ENCODE data around the gene TREM1. TPM values are rescaled to one million over a fixed set of nuclear protein-coding genes. Genes with fewer than 3 reads are reported as not detected.
A peak's percentile ranks its signal among the peaks of the same experiment; 100 is the strongest.

TREM1 gene
- total RNA-seq, 1 donor from 2014 or later, result not detected

DNA sequence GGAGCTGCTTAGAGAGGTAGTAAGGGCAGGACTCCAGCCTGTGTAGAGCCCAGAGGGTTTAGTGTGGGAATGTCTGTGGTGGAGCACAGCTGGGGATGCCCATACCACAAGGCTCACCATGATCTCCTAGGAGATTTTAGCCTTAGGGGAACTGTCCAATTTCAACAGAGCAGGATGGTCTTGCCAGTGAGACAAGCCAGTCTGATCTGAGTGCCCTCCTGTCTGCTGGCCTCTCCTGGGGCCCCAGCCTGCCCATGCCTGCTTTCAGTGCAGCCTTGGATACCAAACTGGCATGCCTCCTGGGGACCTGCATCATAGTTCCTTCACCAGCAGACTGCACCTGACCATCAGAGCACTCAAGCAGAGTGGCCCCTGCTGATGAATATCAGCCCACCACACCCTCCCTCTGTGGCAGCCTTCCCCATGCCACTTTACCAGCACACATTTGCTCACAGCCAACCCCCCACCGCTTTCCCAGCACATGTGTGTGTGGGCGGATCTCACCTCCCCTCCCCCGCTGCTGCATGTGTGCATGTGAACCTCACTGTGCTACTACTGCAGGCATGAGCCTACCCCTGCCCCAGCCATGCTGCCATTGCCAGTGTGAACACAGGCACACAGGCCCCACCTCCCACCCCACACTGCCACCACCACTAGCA lies 7.9 kb upstream of the TREM1 start:
- no peak for DNase-seq

DNA sequence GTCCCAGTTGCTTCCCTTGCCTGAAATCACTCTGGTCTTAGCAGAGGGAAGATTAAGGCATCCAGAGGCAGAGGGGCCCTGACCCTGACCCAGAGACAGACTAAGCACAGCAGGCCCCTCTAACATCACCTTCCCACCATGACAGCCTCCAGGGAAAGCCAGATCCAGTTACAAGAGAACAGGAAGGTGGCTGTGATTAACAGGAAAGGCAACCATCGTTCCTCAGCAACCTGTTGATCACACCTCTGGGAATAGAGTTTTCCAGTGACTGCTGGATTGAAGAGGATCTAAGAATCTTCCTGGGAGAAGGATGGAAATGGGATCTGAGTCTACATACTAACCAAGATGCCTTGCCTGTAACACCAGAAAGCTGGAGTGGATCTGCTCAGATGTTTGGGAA lies 5.2 kb upstream of the TREM1 start:
- DNase-seq, result no peak

DNA sequence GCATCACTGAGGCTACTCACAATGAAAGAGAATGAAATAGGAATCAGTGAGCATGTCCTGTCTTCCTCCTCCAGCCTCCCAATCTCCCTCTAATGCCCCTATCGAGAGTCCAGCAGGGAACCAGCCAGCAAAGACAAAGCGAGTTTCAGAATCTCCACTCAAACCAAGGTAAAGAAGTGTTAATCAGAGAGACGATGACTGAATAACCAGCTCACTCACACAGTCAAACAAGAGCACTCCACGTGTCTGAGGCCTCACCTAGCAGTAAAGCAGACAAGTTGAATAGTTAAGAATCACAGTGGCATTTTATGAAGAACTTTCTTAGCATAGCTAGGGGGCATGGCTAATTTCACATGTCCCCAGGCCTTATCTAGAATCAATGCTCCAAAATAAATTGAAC lies 3.3 kb upstream of the TREM1 start:
- no peak for DNase-seq

DNA sequence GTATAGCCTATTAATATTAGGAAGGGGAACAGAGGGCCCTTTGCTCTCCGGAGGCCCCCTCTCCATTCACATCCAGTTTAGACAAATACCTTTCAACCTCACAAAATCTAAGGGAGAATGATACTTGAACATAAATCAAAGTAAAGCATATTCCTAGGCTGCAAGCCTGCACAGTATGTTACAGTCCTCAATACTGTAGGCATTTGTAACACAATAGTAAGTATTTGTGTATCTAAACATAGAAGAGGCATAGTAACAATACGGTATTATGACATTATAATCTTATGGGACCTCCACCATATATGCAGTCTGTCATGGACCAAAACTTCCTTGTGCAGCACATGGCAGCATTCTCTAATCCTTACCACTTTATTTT lies 2.3 kb upstream of the TREM1 start:
- no peak for DNase-seq

DNA sequence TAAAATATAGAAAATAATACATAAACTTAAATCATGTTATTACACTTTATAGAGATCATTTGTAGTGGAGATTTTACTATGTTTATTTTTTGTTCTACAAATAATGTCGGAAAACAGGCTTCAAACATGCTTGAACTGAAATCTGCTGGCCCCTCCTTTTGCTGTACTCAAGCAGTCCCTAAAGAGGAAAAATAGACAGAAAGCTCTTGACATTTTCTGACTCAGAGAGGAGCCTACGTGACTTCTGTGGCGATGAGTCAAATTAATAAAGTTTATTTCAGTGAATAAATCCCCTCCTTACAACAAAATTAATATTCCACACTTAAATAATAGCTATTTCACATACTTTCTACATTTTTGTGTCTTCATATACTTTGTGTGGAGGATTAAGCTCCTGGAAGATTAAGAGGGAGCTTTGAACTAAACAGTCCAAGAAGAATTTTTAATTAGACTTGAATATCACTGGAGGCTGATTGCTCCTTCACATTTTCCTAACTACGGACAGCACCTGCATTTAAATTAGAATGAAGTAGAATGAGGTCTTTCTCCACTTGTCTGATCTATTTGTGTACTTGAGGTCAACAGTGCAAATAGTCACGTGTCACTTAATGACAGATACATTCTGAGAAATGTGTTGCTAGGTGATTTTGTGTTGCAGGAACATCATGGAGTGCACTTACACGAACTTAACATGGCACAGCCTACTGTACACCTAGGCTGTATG lies 1.7 kb upstream of the TREM1 start:
- no peak for DNase-seq

DNA sequence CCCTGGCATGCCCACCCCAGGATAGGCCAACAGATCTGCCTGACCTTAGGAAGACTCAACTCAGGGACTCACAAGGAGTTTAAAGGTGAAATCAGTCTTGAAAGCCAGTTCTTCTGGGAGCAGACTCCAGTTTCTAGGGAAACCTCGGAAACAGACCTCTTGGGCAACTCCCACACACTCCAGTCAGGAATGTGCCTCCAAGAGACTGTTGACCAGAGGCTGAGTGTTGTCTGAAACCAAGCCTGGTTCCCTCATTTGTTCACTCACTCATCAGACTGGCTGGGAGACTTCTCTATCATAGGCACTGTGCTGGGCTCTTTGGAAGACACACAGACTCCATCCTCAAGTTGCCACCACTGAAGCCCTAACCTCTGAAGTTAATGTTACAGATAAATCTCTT lies 1.8 kb downstream of the TREM1 start:
- DNase-seq, result no peak

DNA sequence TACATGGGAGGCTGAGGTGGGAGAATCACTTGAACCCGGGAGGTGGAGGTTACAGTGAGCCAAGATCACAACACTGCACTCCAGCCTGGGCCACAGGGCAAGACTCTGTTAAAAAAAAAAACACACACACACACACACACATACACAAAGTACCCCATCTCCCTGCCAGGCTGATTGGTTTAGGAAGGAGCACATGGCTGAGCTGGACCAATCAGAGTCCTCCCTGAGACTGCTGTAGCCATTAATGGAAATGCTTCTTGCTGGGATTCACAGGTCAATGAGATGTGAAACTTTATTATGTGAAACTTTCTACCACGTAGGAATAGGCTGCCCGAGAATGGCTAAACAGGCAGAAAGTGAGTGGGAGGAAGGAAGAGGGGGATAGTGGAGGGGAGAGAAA lies 2.9 kb downstream of the TREM1 start:
- no peak for DNase-seq

DNA sequence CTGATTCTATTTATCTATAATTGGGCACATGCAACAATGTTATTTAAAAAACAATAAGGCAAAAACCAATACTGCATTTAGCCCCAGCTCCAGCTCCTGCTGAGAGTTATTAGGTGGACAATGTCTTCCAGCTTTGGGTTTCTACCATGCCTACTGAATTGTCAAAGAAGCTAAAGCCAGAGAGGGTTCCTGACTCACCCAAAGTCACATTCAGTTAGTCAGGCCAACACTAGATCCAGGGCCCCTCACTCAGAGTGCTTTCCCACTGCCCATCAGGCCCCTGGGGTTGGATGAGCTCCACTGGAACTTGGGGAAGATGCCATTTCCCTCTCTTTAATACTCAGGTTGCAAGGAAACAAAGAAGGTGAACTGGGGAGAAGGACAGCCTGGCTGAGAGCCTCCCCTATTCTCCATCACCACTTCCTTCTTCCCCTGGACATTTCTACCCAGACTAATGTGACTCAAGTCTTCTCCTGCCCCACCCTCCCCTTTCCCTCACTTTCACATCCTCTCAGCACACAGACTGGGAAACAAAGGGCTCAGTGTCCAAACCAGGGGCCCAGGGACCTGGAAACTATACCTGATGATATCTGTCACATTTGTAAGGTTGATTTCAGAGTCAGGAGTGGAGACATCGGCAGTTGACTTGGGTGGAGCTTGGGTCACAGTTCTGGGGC lies 6.0 kb downstream of the TREM1 start:
- DNase-seq, result no peak

DNA sequence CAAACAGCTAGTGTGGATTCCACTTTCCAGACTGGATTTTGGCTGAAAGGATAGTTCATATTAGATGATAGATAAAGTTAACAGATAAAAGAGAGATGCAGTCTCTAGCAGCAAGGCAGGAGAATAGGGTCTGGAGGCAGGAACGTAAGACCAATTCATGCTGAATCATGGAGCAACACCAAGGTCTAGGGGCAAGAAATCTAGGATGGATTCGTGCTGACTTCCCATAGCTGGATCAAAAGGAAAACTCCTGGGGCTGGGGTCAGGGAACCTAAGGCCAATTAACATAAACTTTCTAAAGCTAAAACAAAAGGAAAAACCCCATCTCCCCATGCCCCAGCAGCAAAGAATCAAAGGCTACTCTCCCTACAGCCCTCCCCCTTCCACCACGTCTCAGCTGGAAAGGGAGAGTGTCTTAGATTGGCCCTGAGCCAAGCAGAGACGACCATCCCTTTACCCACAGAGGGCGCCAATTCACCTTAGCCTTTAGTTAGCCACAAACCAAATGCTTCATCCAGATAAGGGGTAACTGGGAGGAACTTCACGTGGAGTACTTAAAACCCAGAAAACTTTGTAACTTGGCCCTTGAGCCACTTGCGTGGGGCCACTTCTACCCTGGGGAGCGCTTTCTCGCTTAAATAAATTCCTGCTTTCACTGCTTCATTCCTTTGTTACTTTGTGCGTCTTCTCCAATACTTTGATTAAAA lies 7.6 kb downstream of the TREM1 start:
- DNase-seq, result peak; percentile 77

DNA sequence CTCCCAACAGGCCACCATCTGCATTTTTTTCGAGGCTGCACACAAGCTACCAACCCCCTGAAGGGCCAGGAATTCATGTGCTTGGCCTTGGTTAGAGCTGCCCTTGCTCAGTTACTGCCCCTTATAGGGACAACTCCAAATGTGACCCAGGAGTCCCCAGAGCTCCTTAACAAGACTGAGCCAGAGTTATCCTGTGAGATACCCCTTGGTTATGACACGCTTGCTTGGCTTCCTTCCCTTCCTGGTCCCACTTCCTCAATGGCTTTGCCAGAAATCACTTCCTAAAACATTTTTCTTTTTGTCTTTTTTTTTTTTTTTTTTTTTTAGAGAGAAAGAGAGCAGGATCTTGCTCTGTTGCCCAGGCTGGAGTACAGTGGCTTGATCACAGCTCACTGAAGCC lies 8.9 kb downstream of the TREM1 start:
- no peak for DNase-seq

DNA sequence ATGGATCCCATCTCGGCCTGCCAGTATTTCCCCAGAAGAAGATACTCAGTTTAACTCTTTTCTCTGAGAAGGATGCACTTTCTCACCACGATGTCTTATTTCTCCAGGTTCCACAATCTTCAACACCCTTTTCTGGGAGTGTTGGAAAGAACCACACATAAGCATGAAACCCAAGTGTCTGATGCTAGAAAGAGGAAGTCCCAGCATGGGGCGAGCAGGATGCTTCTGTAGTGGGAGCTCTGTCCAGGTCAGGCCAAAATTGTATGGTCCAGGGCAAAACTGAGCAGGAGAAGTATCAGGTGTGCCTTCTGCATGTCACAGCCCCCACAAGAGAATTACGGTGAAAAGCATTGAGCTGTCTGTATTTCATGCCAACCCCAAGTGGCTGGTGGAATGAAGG lies 11.0 kb downstream of the TREM1 start:
- no peak for DNase-seq

DNA sequence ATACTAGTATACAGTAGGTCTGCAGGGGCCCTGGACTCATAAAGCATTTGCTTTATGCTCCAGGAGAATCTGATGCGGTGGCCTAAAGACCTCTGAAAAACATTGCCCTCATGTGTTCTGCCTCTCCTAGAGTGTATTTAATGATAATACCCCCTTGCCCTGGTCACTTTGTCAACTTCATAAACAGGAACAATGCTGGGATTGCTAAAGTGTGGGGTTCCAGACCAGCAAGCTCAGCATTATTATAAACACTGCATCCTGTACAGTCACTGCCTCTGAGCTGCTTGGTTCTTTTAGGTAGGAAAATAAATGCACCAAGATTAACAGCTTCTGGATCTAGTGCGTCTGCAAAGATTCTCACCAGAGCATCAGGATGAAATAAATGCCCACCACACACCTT lies 12.2 kb downstream of the TREM1 start:
- DNase-seq, result no peak

DNA sequence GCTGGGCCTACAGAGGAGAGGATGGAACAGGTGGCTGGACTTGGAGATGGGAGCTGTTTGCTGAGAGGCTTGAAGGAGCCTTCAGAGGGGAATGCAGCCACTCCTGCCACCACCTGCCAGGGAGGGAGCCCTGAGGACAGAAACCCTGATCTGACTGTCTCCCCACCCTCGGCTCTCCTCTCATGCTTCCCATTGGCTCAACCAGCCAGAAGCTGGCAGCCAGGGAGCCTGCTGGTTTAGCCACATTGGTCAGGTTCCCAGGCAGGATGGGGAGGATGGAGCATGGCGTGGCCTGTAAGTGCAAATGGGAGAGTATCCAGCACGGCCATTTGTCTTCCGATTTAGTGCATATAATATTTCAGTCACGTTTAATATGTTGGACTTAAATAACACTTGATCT lies 12.8 kb downstream of the TREM1 start:
- DNase-seq, result no peak

DNA sequence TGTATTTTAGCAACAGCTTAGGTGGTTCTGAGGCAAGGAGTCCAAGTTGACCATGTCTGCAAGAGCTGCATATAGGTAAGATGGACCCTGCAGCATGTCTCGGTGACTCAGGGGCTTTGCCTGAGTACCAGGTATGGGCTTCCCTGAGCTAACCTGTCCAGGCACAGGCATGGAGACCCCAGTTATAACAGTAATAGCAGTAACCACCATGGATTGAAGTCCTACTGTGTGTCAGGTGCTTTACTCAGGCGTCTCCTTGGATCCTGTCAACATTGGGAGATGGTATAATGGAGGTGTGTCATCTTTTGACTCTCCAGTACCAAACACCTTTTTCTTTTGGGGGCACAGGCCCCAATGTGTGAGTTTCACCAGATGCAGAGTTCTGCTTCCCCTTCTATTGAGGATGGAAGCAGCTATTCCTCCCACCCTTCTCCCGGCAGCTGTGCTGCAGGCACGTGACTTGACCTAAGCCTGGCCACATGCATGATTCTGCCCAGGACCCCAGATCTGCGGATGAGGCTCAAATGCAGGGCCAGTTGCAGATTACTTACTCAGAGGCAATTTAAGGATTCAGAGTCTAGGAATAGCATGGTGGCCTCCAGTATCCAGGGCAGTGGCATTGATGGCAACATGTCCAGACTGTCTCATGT lies 13.8 kb downstream of the TREM1 start:
- no peak for DNase-seq

DNA sequence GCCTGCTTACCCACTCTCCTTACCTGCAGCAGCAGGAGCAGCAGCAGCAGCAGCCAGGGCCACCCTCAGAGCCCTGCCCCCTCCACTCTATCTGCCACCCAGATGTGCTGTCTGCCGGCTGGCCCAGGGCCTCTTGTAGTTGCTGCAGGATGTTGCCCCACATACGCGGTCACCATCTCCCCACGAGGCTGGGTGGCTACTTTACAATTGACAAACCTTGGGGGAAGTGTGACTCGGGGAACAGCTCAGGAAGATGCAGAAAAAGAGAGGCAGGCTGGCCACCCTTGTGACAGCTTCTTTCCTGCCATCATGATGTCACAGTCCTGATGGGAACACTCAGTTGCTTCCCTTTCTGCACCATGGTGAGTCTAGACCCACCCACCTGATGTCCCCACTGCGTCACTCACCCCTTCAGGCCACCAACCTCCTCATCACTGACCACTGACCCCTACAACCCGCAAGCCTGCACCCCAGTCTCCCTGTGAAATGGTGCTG lies 14.5 kb downstream of the TREM1 start:
- no peak for DNase-seq

DNA sequence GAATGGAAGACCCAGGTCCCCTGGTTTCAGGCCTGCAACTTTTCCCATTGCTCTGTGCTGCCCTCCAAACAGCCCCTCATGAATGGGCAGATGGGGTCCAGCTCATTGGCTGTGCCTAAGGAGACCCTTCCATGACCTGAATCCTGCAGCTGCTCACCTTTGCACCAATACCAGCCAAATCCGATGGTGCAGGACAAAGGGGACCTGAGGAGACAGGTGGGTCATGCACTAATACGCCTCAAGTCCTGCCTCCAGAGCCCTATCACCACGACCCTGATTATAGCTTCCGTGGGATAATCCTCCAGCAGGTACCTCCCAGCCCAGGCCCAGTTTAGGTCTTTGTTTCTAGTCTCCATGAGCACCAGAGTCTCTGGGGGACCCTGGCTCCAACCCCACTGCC lies 16.8 kb downstream of the TREM1 start:
- no peak for DNase-seq

DNA sequence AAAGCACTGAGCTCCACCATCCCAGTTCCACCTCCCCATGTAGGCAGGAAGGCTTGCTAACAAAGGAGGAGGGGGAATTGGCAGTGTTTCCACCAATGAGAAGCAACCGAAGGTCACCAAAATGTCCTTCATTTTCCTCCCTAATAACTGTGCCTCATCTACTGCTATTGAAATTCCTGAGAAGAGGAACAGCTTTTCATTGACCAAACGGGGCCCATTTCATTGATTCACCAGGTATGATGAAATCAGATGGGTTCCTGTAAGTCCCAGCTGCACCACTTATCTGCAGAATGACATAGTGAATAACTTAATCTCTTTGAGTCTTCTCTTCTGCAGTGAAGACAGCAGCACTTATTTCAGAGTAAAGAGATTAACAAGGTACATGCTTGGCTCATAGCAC lies 17.3 kb downstream of the TREM1 start:
- DNase-seq, result no peak

DNA sequence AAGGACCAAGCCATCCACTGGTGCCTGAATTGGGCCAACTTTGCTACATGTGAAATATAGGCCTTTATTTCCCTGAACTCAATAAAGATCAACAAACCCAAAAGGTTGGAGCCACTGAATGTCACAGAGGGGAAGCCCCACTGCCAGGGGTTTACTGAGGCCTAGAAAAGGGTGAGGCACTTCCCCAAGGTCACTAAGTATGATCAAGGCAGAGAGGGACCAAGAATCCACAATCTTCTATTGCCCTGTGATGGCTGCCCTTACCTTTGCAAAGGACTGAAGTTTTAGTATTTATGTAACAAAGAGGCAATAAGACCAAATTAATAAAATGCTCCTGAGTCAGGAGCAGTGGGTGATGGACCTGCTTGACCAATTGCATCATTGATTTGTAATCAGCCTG lies 18.0 kb downstream of the TREM1 start:
- no peak for DNase-seq

DNA sequence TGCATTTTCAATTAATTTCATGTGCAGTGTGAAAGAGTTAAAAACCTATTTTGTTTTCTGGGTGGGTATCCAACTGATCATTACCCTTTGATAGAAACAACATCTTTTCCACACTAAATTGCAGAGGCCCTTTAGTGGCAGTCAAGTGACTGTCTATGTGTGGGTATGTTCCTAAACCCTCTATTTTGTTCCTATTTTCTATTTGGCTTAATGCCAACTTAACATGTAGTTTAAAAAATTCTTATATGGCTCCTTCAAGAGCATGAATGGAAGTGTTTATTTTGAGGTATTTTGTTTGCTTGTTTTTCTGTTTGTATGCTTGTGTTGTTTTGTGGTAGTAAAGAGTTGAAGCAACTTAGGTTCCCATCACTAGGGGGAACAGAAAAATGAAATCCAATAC lies 19.9 kb downstream of the TREM1 start:
- DNase-seq, result no peak

DNA sequence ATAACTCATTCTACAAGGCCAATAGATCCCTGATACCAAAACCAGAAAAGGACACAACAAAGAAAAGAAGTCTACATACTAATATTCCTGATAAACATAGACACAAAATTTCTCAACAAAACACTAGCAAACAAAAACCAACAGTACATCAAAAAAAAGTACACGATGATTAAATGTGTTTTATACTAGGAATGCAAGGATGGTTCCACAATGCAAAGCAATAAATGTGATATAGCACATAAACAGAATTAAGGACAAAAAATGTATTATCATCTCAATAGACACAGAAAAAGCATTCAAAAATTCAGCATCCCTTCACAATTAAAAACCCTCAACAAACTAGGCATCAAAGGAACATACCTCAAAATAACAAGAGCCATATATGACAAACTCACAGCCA lies 23.2 kb downstream of the TREM1 start:
- DNase-seq, result no peak

DNA sequence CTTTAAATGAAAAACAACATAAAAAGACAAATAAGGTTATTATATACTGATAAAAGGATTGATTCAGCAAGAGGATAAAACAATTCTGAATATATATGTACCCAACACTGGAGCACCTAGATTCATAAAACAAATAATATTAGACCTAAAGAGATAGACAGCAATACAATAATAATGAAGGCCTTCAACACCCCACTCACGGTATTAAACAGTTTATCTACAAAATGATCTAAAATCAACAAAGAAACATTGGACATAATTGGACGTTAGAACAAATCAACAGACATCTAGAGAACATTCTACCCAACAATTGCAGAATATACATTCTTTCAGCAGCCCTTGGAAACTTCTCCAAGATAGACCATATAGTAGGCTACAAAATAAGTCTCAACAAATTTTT lies 24.1 kb downstream of the TREM1 start:
- DNase-seq, result no peak

DNA sequence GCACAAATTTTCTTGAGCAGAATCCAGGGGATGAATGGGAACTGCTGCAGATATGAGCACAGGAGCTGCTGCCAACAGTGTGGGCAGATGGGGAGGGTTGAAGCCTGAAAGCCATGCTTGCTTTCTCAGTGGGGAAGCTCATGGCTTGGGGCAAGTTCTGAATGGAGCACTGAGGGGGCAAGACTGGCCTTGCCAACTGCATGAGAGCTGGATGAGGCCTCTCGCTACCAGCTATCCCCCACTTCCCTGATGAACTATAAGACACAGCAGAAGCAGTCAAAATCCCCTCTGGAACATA lies 28.3 kb downstream of the TREM1 start:
- no peak for DNase-seq
